GM12874 (cell line): ENCODE results near the gene FAM89B.

Experiments used
- TF ChIP-seq, protein P1 (sequence below): IDR thresholded peaks from 2 replicates; pipeline ENCODE4 v1.5.1; 2011; ENCODE audit warnings: low read depth, mild to moderate bottlenecking, control low read depth, low read length, moderate library complexity; ENCODE audit not compliant: insufficient read depth

The FAM89B gene

DNA sequence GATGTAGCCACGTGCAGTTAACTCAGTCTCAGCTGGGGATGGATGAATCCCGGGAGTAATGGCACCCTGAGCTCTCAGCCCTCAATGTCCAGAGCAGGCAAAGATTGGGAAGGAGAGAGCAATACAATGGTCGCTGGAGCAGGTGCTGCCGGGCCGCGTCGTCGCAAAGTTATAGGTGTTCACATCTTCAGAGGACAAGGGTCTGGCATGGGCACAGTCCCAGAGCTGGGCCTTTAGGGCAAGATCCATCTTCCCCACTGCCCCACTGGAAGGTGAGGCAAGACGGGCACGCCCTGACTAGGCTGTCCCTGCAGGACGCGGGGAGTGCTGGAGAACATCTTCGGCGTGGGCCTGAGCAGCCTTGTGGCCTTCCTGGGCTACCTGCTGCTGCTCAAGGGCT is 50.8 kb downstream of the FAM89B start:
- TF ChIP-seq, protein P1, sequence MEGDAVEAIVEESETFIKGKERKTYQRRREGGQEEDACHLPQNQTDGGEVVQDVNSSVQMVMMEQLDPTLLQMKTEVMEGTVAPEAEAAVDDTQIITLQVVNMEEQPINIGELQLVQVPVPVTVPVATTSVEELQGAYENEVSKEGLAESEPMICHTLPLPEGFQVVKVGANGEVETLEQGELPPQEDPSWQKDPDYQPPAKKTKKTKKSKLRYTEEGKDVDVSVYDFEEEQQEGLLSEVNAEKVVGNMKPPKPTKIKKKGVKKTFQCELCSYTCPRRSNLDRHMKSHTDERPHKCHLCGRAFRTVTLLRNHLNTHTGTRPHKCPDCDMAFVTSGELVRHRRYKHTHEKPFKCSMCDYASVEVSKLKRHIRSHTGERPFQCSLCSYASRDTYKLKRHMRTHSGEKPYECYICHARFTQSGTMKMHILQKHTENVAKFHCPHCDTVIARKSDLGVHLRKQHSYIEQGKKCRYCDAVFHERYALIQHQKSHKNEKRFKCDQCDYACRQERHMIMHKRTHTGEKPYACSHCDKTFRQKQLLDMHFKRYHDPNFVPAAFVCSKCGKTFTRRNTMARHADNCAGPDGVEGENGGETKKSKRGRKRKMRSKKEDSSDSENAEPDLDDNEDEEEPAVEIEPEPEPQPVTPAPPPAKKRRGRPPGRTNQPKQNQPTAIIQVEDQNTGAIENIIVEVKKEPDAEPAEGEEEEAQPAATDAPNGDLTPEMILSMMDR = no peak
